NK-92 (cell line): ENCODE data around the gene FASN.

ENCODE experiments used
- DNase-seq: peaks from one replicate; lab custom pipeline; 2025; ENCODE audit not compliant: unreplicated experiment; lab: John Stamatoyannopoulos, UW

FASN gene

GRCh38 chr17:82118168-82118814 lies 20.3 kb upstream of the FASN start:
- no peak for DNase-seq

- no peak for DNase-seq
These were observed 19.4 kb upstream of the FASN start for GRCh38 chr17:82117139-82118090.

GRCh38 chr17:82116246-82116645 lies 18.2 kb upstream of the FASN start:
- no peak for DNase-seq

- DNase-seq, result no peak
These were observed 16.8 kb upstream of the FASN start for GRCh38 chr17:82114872-82115271.

GRCh38 chr17:82114447-82114846 lies 16.4 kb upstream of the FASN start:
- DNase-seq, result no peak

- no peak for DNase-seq
These were observed 15.9 kb upstream of the FASN start for GRCh38 chr17:82113941-82114340.

GRCh38 chr17:82113422-82113821 lies 15.4 kb upstream of the FASN start:
- DNase-seq, result no peak

GRCh38 chr17:82112914-82113311 lies 14.9 kb upstream of the FASN start:
- no peak for DNase-seq

GRCh38 chr17:82112181-82112913 lies 14.3 kb upstream of the FASN start:
- DNase-seq, result no peak

GRCh38 chr17:82110298-82110697 lies 12.3 kb upstream of the FASN start:
- no peak for DNase-seq

- no peak for DNase-seq
These were observed 11.0 kb upstream of the FASN start for GRCh38 chr17:82108961-82109475.

GRCh38 chr17:82108496-82108945 lies 10.5 kb upstream of the FASN start:
- DNase-seq, result no peak

GRCh38 chr17:82108038-82108437 lies 10.0 kb upstream of the FASN start:
- no peak for DNase-seq

GRCh38 chr17:82107341-82107860 lies 9.4 kb upstream of the FASN start:
- no peak for DNase-seq

GRCh38 chr17:82106688-82107305 lies 8.8 kb upstream of the FASN start:
- DNase-seq, result no peak

GRCh38 chr17:82105882-82106687 lies 8.0 kb upstream of the FASN start:
- no peak for DNase-seq

- DNase-seq, result no peak
These were observed 7.4 kb upstream of the FASN start for GRCh38 chr17:82105417-82105881.

- no peak for DNase-seq
These were observed 6.9 kb upstream of the FASN start for GRCh38 chr17:82104797-82105416.
